ENCODE data around the gene ESYT1. TPM values are rescaled to one million over a fixed set of nuclear protein-coding genes. Genes with fewer than 3 reads are reported as not detected.

The ESYT1 gene
- total RNA-seq, 1 donor from 2014 or later = 127 TPM

GRCh38 chr12:56163533-56164344, 35.7 kb downstream of the ESYT1 start:
- Mint-ChIP-seq H3K4me1 (ENCODE audit: unreplicated experiment) (peaks cover 38% of the 10 kb centered on the region), H3K36me3 (ENCODE audit: unreplicated experiment) (peaks cover 48% of the 10 kb centered on the region), H3K4me3 (ENCODE audit: unreplicated experiment) (no peak overlapping the region), H3K27ac (ENCODE audit: unreplicated experiment) (peak overlapping the region; percentile 45), H3K27me3 (ENCODE audit: unreplicated experiment) (no peaks in the 10 kb centered on the region), H3K9me3 (ENCODE audit: unreplicated experiment) (no peaks in the 10 kb centered on the region)
- DNase-seq (ENCODE audit: extremely low spot score, unreplicated experiment) = no peak
- TF ChIP-seq CTCF (IDR thresholded peaks at IDR 0.05) = no peak

DNA sequence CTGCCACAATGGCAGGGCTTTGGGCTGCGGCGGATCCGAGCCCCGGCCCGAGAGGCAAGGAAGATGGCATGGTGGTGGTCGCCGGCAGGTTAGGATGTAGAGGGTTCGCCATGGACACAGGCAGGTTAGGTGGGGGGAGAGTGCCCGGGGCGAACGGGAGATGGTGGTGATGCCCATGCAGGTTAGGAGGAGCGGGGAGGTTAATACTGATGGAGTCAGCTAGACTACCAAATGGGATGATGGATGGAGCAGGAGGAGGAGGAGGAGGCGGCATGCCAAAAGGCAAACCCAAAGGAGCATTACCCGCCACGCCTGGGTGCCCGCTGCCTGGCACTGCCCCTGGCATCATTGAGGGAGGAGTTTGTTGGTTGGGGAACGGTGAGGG, 36.3 kb downstream of the ESYT1 start:
- DNase-seq (ENCODE audit: extremely low spot score, unreplicated experiment) = no peak
- Mint-ChIP-seq H3K36me3 (ENCODE audit: unreplicated experiment) (peaks cover 42% of the 10 kb centered on the region), H3K27me3 (ENCODE audit: unreplicated experiment) (no peaks in the 10 kb centered on the region), H3K27ac (ENCODE audit: unreplicated experiment) (peak overlapping the region; percentile 54), H3K4me1 (ENCODE audit: unreplicated experiment) (peaks cover 34% of the 10 kb centered on the region), H3K4me3 (ENCODE audit: unreplicated experiment) (no peak overlapping the region), H3K9me3 (ENCODE audit: unreplicated experiment) (no peaks in the 10 kb centered on the region)
- TF ChIP-seq CTCF (IDR thresholded peaks at IDR 0.05) = no peak

- Mint-ChIP-seq H3K4me3 (ENCODE audit: unreplicated experiment) (no peak overlapping the region), H3K27me3 (ENCODE audit: unreplicated experiment) (no peaks in the 10 kb centered on the region), H3K4me1 (ENCODE audit: unreplicated experiment) (peaks cover 24% of the 10 kb centered on the region), H3K9me3 (ENCODE audit: unreplicated experiment) (no peaks in the 10 kb centered on the region), H3K36me3 (ENCODE audit: unreplicated experiment) (peaks cover 44% of the 10 kb centered on the region), H3K27ac (ENCODE audit: unreplicated experiment) (peak overlapping the region; percentile 14)
- no peak for DNase-seq (ENCODE audit: extremely low spot score, unreplicated experiment)
- TF ChIP-seq CTCF (IDR thresholded peaks at IDR 0.05) = no peak
These were observed 37.3 kb downstream of the ESYT1 start for GRCh38 chr12:56165369-56165768.

GRCh38 chr12:56169229-56169759, 41.2 kb downstream of the ESYT1 start:
- no peaks in the 10 kb centered on the region for H3K27me3 Mint-ChIP-seq (ENCODE audit: unreplicated experiment)
- peaks cover 43% of the 10 kb centered on the region for H3K36me3 Mint-ChIP-seq (ENCODE audit: unreplicated experiment)
- H3K9me3 Mint-ChIP-seq (ENCODE audit: unreplicated experiment) = no peaks in the 10 kb centered on the region
- DNase-seq (ENCODE audit: extremely low spot score, unreplicated experiment) = no peak
- TF ChIP-seq CTCF (IDR thresholded peaks at IDR 0.05) = no peak
- H3K4me3 Mint-ChIP-seq (ENCODE audit: unreplicated experiment) = no peak overlapping the region
- no peak overlapping the region for H3K27ac Mint-ChIP-seq (ENCODE audit: unreplicated experiment)
- H3K4me1 Mint-ChIP-seq (ENCODE audit: unreplicated experiment) = peaks cover 2% of the 10 kb centered on the region

DNA sequence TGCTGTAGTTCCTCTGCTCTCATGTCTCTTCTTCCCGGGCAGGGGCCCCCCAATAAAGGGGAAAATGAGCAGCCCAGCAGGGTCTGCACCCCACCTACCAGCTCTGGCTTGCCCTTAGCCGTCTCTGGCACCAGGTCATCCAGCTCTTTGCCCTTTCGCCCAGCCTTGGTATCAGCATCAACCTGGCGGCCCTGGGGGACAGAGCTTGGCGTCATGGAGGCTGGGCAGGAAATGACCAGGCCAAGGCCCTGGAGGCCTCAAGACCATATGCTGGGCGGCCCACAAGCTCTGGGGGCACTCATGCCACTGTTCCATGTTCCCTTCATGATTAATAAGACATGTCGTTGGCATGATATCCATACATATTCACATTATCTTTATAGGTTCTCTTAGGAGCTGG, 44.8 kb downstream of the ESYT1 start:
- Mint-ChIP-seq H3K36me3 (ENCODE audit: unreplicated experiment) (peaks cover 45% of the 10 kb centered on the region), H3K27me3 (ENCODE audit: unreplicated experiment) (no peaks in the 10 kb centered on the region)

More for the DNA sequence above, 44.8 kb downstream of the ESYT1 start:
- Mint-ChIP-seq H3K27ac (ENCODE audit: unreplicated experiment) (no peak overlapping the region), H3K4me1 (ENCODE audit: unreplicated experiment) (no peaks in the 10 kb centered on the region), H3K9me3 (ENCODE audit: unreplicated experiment) (no peaks in the 10 kb centered on the region), H3K4me3 (ENCODE audit: unreplicated experiment) (no peak overlapping the region)
- no peak for DNase-seq (ENCODE audit: extremely low spot score, unreplicated experiment)
- TF ChIP-seq CTCF (IDR thresholded peaks at IDR 0.05) = no peak

Measured in osteocyte (in vitro differentiated cells).